Tibial nerve (tissue), 3 donors: ENCODE results near the gene TGFB1.

ENCODE experiments used
- CTCF ChIP-seq, 5 experiments: fragments of 200-600 bp in 3 of 5; fragments of 450-650 bp in 2 of 5; sonication (generic) in 3 of 5; IDR thresholded peaks; one replicate each; pipeline ENCODE4 v1.5.1; 2016 to 2019; ENCODE audit warnings: antibody characterized with exemption in 5 of 5, mild to moderate bottlenecking in 3 of 5, moderate library complexity in 2 of 5
- POLR2A ChIP-seq, 2 donors: fragments of 450-650 bp; IDR thresholded peaks; one replicate each; pipeline ENCODE4 v1.6.1; 2017; ENCODE audit warnings: antibody characterized with exemption in 2 of 2, mild to moderate bottlenecking in 2 of 2, moderate library complexity in 2 of 2

DNA sequence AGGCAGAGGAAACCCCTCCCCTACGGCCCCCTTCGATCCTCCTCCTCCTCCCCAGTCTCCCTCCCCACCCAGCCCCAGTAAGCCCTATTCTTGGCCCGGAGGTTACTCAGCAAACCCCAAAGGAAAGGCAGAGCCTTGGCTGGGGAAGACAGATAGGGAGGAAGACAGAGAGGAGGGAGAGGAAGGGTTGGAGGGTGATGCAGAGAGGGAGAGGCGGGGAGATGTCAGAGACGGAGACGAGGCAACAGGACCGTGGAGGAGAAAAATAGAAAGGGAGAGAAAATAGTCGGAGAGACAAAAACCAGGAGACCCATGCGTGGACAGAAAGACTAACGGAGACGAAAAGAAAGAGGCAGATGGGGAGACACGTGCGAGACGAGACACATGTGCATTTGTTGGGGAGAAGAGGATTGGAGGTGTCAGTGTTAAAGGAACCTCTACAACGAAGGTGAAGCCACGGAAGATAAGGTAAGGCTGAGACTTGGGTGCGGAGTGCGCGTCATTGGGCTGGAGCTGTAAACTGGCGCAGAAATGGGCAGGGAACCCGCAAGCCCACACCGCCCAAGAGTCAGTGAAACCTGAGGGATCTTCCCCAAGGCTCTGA is 2.9 kb downstream of the TGFB1 start:
- TF ChIP-seq CTCF (IDR thresholded peaks at IDR 0.05) (no peak), POLR2A (IDR thresholded peaks at IDR 0.05) (no peak)
